Breast epithelium (tissue), 4 donors: ENCODE data around the gene METTL2A. TPM values are rescaled to one million over a fixed set of nuclear protein-coding genes. Genes with fewer than 3 reads are reported as not detected.
"Not testable (repeated sequence)": the region's sequence is repeated elsewhere in the genome, so short reads cannot be mapped to it uniquely, and the experiment has no call there.

ENCODE experiments used
- DNase-seq, 2 donors: peaks; one replicate each; pipeline ENCODE4 v3.0.0-alpha.2; 2019; ENCODE audit warnings: low spot score in 2 of 2
- H3K27ac ChIP-seq, 2 donors: fragments of 200-600 bp; sonication (generic) in 1 of 2; one replicate each; pipeline ENCODE4 v1.5.1; 2016 to 2019; ENCODE audit warnings: mild to moderate bottlenecking in 1 of 2
- H3K27me3 ChIP-seq, 2 donors: fragments of 200-600 bp; sonication (generic) in 1 of 2; one replicate each; pipeline versions ENCODE4 v1.5.1 to v1.6.0; 2017 to 2019; ENCODE audit warnings: control low read depth in 1 of 2, mild to moderate bottlenecking in 1 of 2
- H3K36me3 ChIP-seq: fragments of 200-600 bp; one replicate; pipeline ENCODE4 v1.5.1; 2019
- H3K4me1 ChIP-seq, 2 donors: fragments of 200-600 bp; sonication (generic); one replicate each; pipeline ENCODE4 v1.5.1; 2016 to 2019; ENCODE audit warnings: control low read depth in 1 of 2
- H3K4me3 ChIP-seq, 3 donors: fragments of 200-600 bp; sonication (generic); 1 replicate in 2 of 3; 2 replicates in 1 of 3; pipeline ENCODE4 v1.5.1; 2016 to 2019; ENCODE audit warnings: mild to moderate bottlenecking in 3 of 3, moderate library complexity in 2 of 3
- H3K9me3 ChIP-seq, 2 donors: fragments of 200-600 bp; sonication (generic) in 1 of 2; one replicate each; pipeline ENCODE4 v1.5.1; 2016 to 2019; ENCODE audit warnings: control low read depth in 1 of 2
- POLR2A ChIP-seq: fragments of 450-650 bp; IDR thresholded peaks from one replicate; pipeline ENCODE4 v1.6.1; 2016; ENCODE audit warnings: antibody characterized with exemption, mild to moderate bottlenecking, moderate library complexity
- POLR2AphosphoS5 ChIP-seq, 3 donors: sonication (generic); formaldehyde crosslinking; IDR thresholded peaks; one replicate each; pipeline ENCODE4 v1.6.1; 2017; ENCODE audit warnings: antibody characterized with exemption in 3 of 3
- intact Hi-C: fragments of 100-400 bp; cut with DNase I; formaldehyde crosslinking; loops from one replicate; pipeline ENCODE4 v1.15.1; 2023; ENCODE audit warnings: low total_unique reads
- total RNA-seq, 3 donors: library from RNA; depleted of rRNA; stranded (reverse); fragments of >200 nt; gene quantifications; one replicate each; pipeline ENCODE4 v1.1.0, GENCODE V29; 2016
- TF ChIP-seq, protein P1 (sequence below), 3 donors: fragments of 450-650 bp; IDR thresholded peaks; one replicate each; pipeline ENCODE4 v1.5.1; 2016 to 2017; ENCODE audit warnings: antibody characterized with exemption in 3 of 3, mild to moderate bottlenecking in 3 of 3, moderate library complexity in 3 of 3

METTL2A gene, protein sequence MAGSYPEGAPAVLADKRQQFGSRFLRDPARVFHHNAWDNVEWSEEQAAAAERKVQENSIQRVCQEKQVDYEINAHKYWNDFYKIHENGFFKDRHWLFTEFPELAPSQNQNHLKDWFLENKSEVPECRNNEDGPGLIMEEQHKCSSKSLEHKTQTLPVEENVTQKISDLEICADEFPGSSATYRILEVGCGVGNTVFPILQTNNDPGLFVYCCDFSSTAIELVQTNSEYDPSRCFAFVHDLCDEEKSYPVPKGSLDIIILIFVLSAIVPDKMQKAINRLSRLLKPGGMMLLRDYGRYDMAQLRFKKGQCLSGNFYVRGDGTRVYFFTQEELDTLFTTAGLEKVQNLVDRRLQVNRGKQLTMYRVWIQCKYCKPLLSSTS
- 10 to 100 TPM; 11.2 to 18.0 (median 13.8) TPM for total RNA-seq

DNA sequence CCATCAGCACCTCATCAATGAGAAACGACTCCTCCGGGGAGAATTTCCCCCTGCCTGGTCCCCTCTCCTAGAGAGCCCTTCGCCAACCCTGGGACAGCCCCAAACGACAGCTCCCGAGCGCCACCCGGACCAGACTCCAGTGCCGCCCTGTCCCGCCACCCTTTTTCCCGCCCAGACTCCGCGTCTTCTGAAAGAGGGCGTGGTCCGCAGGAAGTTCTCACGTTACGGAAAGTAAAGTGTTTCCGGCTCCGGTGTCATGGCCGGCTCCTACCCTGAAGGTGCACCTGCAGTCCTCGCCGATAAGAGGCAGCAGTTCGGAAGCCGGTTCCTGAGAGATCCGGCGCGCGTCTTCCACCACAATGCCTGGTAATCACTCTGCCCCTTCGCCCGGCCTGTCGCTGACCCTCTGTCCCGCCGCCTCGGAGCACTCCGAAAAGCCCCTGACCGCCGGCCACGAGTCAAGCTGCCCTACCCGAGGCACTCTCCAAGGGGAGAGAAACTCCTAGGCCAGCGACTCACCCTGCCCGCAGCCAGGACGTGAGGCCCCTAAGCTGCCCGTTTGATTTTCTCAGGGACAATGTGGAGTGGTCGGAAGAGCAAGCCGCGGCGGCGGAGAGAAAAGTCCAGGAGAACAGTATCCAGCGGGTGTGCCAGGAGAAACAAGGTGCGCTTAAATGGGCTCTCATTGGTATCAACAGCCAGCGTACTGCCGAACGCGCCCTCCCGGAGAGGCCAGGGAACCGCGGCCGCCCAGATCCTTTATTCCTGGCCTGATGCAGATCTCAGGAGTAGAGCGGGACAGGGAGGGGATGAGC is at the start of gene METTL2A:
Gene METTL2A, plus strand, starts transcription at position 251 of the 815 bp plus-strand sequence. Its CDS starts 6 bp downstream, at position 257.
- Histone ChIP-seq H3K4me3 (peak within 1 kb of the TSS; percentile 62 to 90 (median 72)), H3K27ac (peak within 1 kb of the TSS; percentile 65 to 82)
- intact Hi-C loops, H3K4me1 ChIP-seq, H3K27me3 ChIP-seq, H3K36me3 ChIP-seq, H3K9me3 ChIP-seq: not testable (repeated sequence)
- TF ChIP-seq, protein P1, sequence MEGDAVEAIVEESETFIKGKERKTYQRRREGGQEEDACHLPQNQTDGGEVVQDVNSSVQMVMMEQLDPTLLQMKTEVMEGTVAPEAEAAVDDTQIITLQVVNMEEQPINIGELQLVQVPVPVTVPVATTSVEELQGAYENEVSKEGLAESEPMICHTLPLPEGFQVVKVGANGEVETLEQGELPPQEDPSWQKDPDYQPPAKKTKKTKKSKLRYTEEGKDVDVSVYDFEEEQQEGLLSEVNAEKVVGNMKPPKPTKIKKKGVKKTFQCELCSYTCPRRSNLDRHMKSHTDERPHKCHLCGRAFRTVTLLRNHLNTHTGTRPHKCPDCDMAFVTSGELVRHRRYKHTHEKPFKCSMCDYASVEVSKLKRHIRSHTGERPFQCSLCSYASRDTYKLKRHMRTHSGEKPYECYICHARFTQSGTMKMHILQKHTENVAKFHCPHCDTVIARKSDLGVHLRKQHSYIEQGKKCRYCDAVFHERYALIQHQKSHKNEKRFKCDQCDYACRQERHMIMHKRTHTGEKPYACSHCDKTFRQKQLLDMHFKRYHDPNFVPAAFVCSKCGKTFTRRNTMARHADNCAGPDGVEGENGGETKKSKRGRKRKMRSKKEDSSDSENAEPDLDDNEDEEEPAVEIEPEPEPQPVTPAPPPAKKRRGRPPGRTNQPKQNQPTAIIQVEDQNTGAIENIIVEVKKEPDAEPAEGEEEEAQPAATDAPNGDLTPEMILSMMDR (IDR thresholded peaks at IDR 0.05), result peak in 2 of 3 donors; percentile 26 to 30
- peak in 1 of 3 donors; percentile 58 for TF ChIP-seq POLR2AphosphoS5 (IDR thresholded peaks at IDR 0.05)
- DNase-seq, result peak; percentile 80 to 81

GRCh38 chr17:62380253-62380652 is 43.4 kb upstream of the METTL2A start, which contains the start of gene EFCAB3:
Gene EFCAB3 (plus strand): TSS chr17:62380553. CDS start chr17:62382980, 2,427 bp downstream.
- TF ChIP-seq POLR2AphosphoS5 (IDR thresholded peaks at IDR 0.05) (no peak), POLR2A (no peak)
- TF ChIP-seq, protein P1 (IDR thresholded peaks at IDR 0.05), result no peak
- Histone ChIP-seq H3K4me1 (no peaks in the 10 kb centered on the region), H3K9me3 (no peaks in the 10 kb centered on the region), H3K27ac (no peak within 1 kb of the TSS), H3K4me3 (no peak within 1 kb of the TSS), H3K27me3 (no peaks in the 10 kb centered on the region), H3K36me3 (no peaks in the 10 kb centered on the region)
- intact Hi-C loops, result no loop called here
- DNase-seq, result no peak

GRCh38 chr17:62381561-62381960 is 42.1 kb upstream of the METTL2A start:
- H3K27me3 ChIP-seq, result no peaks in the 10 kb centered on the region
- no peak for DNase-seq
- H3K9me3 ChIP-seq, result no peaks in the 10 kb centered on the region
- no peaks in the 10 kb centered on the region for H3K4me1 ChIP-seq
- TF ChIP-seq POLR2AphosphoS5 (IDR thresholded peaks at IDR 0.05) (no peak), POLR2A (no peak)
- TF ChIP-seq, protein P1 (IDR thresholded peaks at IDR 0.05), result no peak
- no peak overlapping the region for H3K4me3 ChIP-seq
- H3K27ac ChIP-seq, result no peak overlapping the region
- no peaks in the 10 kb centered on the region for H3K36me3 ChIP-seq
- intact Hi-C loops, result no loop called here

DNA sequence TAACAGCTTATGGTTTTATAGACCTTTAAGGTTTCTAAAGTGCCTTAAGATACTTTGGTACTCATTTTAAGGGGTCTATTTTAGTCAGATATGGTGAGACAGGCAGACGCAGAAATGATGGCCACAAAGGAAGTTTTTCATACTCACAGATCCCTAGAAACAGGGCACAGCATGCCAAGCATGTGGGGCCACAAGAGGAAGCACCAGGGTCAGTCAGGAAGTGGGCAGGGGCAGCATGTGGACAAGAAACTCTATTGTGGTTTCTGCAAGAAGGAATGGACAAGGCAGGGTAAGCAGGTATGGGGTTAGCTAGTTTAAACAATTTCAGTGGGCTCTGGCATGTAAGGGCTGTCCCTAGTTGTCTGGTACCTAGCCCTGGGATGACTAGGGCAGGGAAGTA is 34.8 kb upstream of the METTL2A start:
- H3K27me3 ChIP-seq, result no peaks in the 10 kb centered on the region
- no peaks in the 10 kb centered on the region for H3K4me1 ChIP-seq
- H3K27ac ChIP-seq, result no peak overlapping the region
- no peak for TF ChIP-seq POLR2A
- TF ChIP-seq, protein P1 (IDR thresholded peaks at IDR 0.05), result no peak
- no peak for TF ChIP-seq POLR2AphosphoS5 (IDR thresholded peaks at IDR 0.05)
- no peaks in the 10 kb centered on the region for H3K9me3 ChIP-seq
- intact Hi-C loops, result no loop called here
- H3K36me3 ChIP-seq, result no peaks in the 10 kb centered on the region
- no peak overlapping the region for H3K4me3 ChIP-seq
- DNase-seq, result no peak

- H3K9me3 ChIP-seq, result no peaks in the 10 kb centered on the region
- no peak overlapping the region for H3K27ac ChIP-seq
- no peaks in the 10 kb centered on the region for H3K4me1 ChIP-seq
- intact Hi-C loops, result no loop called here
- TF ChIP-seq POLR2AphosphoS5 (IDR thresholded peaks at IDR 0.05) (no peak), POLR2A (no peak)
- TF ChIP-seq, protein P1 (IDR thresholded peaks at IDR 0.05), result no peak
- DNase-seq, result no peak
- no peaks in the 10 kb centered on the region for H3K36me3 ChIP-seq
- no peak overlapping the region for H3K4me3 ChIP-seq
- H3K27me3 ChIP-seq, result no peaks in the 10 kb centered on the region
Measured at GRCh38 chr17:62392908-62393307, 30.8 kb upstream of the METTL2A start.
